LNCAP (cell line): ENCODE results near the gene OSBP.

Source experiments
- CTCF ChIP-seq: fragments of 450-650 bp; IDR thresholded peaks from 2 replicates; pipeline ENCODE4 v1.5.1; 2017; ENCODE audit warnings: mild to moderate bottlenecking

Gene OSBP

GRCh38 chr11:59548309-59548656 lies 67.3 kb downstream of the OSBP start:
- TF ChIP-seq CTCF, result no peak

- no peak for TF ChIP-seq CTCF
Measured at GRCh38 chr11:59545179-59546020, 70.2 kb downstream of the OSBP start.

GRCh38 chr11:59544869-59545178 lies 70.8 kb downstream of the OSBP start:
- no peak for TF ChIP-seq CTCF

GRCh38 chr11:59542142-59542810 lies 73.3 kb downstream of the OSBP start:
- no peak for TF ChIP-seq CTCF

- TF ChIP-seq CTCF, result no peak
Measured at GRCh38 chr11:59534676-59535075, 80.9 kb downstream of the OSBP start.

GRCh38 chr11:59532620-59533019 lies 83.0 kb downstream of the OSBP start:
- TF ChIP-seq CTCF, result no peak

- no peak for TF ChIP-seq CTCF
Measured at GRCh38 chr11:59528711-59529110, 86.9 kb downstream of the OSBP start.
